Small intestine (tissue), 7 donors: Measurements from ENCODE around the gene NPC1. TPM values are rescaled to one million over a fixed set of nuclear protein-coding genes. Genes with fewer than 3 reads are reported as not detected.

ENCODE experiments used
- DNase-seq, 2 donors: peaks; one replicate each; pipeline versions ENCODE4 v3.0.0 to v3.0.0-alpha.2; 2013
- FAIRE-seq: peaks from 2 replicates; lab custom pipeline; 2012; peaks lifted over from hg19 to GRCh38; lab: Jason Lieb, UNC
- H3K27ac ChIP-seq, 3 donors: one replicate each; pipeline ENCODE4 v1.5.1; 2013; ENCODE audit warnings: low read length in 2 of 3, mild to moderate bottlenecking in 2 of 3, control low read depth in 1 of 3, inconsistent platforms in 1 of 3, low read depth in 1 of 3, moderate library complexity in 1 of 3
- H3K27me3 ChIP-seq, 3 donors: one replicate each; pipeline ENCODE4 v1.6.1; 2013; ENCODE audit warnings: low read length in 3 of 3, inconsistent platforms in 1 of 3; ENCODE audit not compliant: control insufficient read depth in 3 of 3, insufficient read depth in 3 of 3
- H3K36me3 ChIP-seq, 3 donors: one replicate each; pipeline ENCODE4 v1.6.1; 2013; ENCODE audit warnings: low read length in 3 of 3, inconsistent platforms in 1 of 3, low read depth in 1 of 3, mild to moderate bottlenecking in 1 of 3, moderate library complexity in 1 of 3; ENCODE audit not compliant: control insufficient read depth in 3 of 3, insufficient read depth in 2 of 3
- H3K4me1 ChIP-seq, 3 donors: one replicate each; pipeline ENCODE4 v1.6.1; 2013; ENCODE audit warnings: low read length in 2 of 3, inconsistent platforms in 1 of 3, low read depth in 1 of 3, mild to moderate bottlenecking in 1 of 3, moderate library complexity in 1 of 3; ENCODE audit not compliant: control insufficient read depth in 3 of 3, insufficient read depth in 2 of 3
- H3K4me3 ChIP-seq, 3 donors: one replicate each; pipeline ENCODE4 v1.5.1; 2013; ENCODE audit warnings: low read length in 3 of 3, control low read depth in 1 of 3, inconsistent platforms in 1 of 3, low read depth in 1 of 3, mild to moderate bottlenecking in 1 of 3, moderate library complexity in 1 of 3
- H3K9me3 ChIP-seq, 2 donors: one replicate each; pipeline ENCODE4 v1.6.1; 2013; ENCODE audit warnings: low read depth in 1 of 2, low read length in 1 of 2; ENCODE audit not compliant: control insufficient read depth in 2 of 2, insufficient read depth in 1 of 2
- WGBS, 3 donors: extraction: QIAGEN DNeasy Blood & Tissue Kit; methylation state at CpG; one replicate each; pipeline ENCODE4 v1.1.7; 2013; 5-methylcytosine and 5-hydroxymethylcytosine counted together
- polyA plus RNA-seq, 4 donors: library from polyadenylated mRNA; stranded (reverse) in 3 of 4; unstranded in 1 of 4; fragments of 200-250 nt in 3 of 4; fragments of 120-200 nt in 1 of 4; gene quantifications; one replicate each; pipeline versions ENCODE4 v1.2.1 to v1.2.3, GENCODE V29; 2013
- donor health status: healthy with polysubstance abuse.
- donor health status: control.
- donor health status: control.
- donor health status: Bipolar disorder and iron deficiency.
- donor health status: healthy.

NPC1 gene
- polyA plus RNA-seq, 4 donors = 8.7 to 35.7 (median 20.9) TPM

- no peak for FAIRE-seq
- peaks cover 0 to 9% (median 8%) of the 10 kb centered on the region in 3 donors for H3K36me3 ChIP-seq
- H3K4me1 ChIP-seq = peaks cover 3 to 18% (median 9%) of the 10 kb centered on the region in 3 donors
- no peaks in the 10 kb centered on the region for H3K27me3 ChIP-seq
- peak overlapping the region; percentile 89 to 96 (median 89) for H3K27ac ChIP-seq
- WGBS, 3 donors = 6 to 22% (median 19%) methylated on average over 6 of the region's 6 CpGs
- peak in 1 of 2 donors; percentile 76 for DNase-seq
- peak overlapping the region in 2 of 3 donors; percentile 69 to 76 for H3K4me3 ChIP-seq
- H3K9me3 ChIP-seq = no peaks in the 10 kb centered on the region
Observed at GRCh38 chr18:23502516-23503037, 83.7 kb downstream of the NPC1 start.

- FAIRE-seq (no peak), DNase-seq (no peak)
- Histone ChIP-seq H3K27ac (no peak overlapping the region), H3K36me3 (peaks cover 0 to 7% (median 4%) of the 10 kb centered on the region in 3 donors), H3K4me1 (peaks cover 3 to 18% (median 9%) of the 10 kb centered on the region in 3 donors), H3K27me3 (no peaks in the 10 kb centered on the region), H3K4me3 (no peak overlapping the region), H3K9me3 (no peaks in the 10 kb centered on the region)
- 78 to 92% (median 83%) methylated on average over 6 of the region's 6 CpGs for WGBS, 3 donors
Observed at GRCh38 chr18:23501626-23502025, 84.7 kb downstream of the NPC1 start.

GRCh38 chr18:23499291-23499781 is 87.0 kb downstream of the NPC1 start:
- DNase-seq (no peak), FAIRE-seq (no peak)
- no peak overlapping the region for H3K4me3 ChIP-seq
- no peaks in the 10 kb centered on the region for H3K36me3 ChIP-seq
- H3K4me1 ChIP-seq = peaks cover 0 to 14% (median 2%) of the 10 kb centered on the region in 3 donors
- H3K27ac ChIP-seq = no peak overlapping the region
- WGBS, 3 donors = 54 to 69% (median 63%) methylated on average over 11 of the region's 11 CpGs
- no peaks in the 10 kb centered on the region for H3K27me3 ChIP-seq
- H3K9me3 ChIP-seq = no peaks in the 10 kb centered on the region

GRCh38 chr18:23498877-23499276 is 87.4 kb downstream of the NPC1 start:
- no peak overlapping the region for H3K4me3 ChIP-seq
- no peaks in the 10 kb centered on the region for H3K9me3 ChIP-seq
- 17 to 27% (median 24%) methylated on average over 5 of the region's 5 CpGs for WGBS, 3 donors
- DNase-seq = peak; percentile 73 to 75
- FAIRE-seq = no peak
- H3K36me3 ChIP-seq = no peaks in the 10 kb centered on the region
- H3K4me1 ChIP-seq = peaks cover 0 to 10% (median 0%) of the 10 kb centered on the region in 3 donors
- no peak overlapping the region for H3K27ac ChIP-seq
- no peaks in the 10 kb centered on the region for H3K27me3 ChIP-seq

GRCh38 chr18:23498117-23498516 is 88.2 kb downstream of the NPC1 start:
- no peak overlapping the region for H3K4me3 ChIP-seq
- WGBS, 3 donors = 82 to 94% (median 93%) methylated on average over 2 of the region's 2 CpGs
- no peaks in the 10 kb centered on the region for H3K36me3 ChIP-seq
- no peak for DNase-seq
- H3K27me3 ChIP-seq = no peaks in the 10 kb centered on the region
- no peak for FAIRE-seq
- no peaks in the 10 kb centered on the region for H3K9me3 ChIP-seq
- H3K27ac ChIP-seq = no peak overlapping the region
- H3K4me1 ChIP-seq = peaks cover 0 to 8% (median 0%) of the 10 kb centered on the region in 3 donors

GRCh38 chr18:23495723-23496440 is 90.4 kb downstream of the NPC1 start:
- WGBS, 3 donors = 29 to 61% (median 40%) methylated on average over 12 of the region's 12 CpGs
- Histone ChIP-seq H3K27ac (no peak overlapping the region), H3K4me3 (no peak overlapping the region), H3K36me3 (no peaks in the 10 kb centered on the region), H3K9me3 (no peaks in the 10 kb centered on the region), H3K27me3 (no peaks in the 10 kb centered on the region), H3K4me1 (no peaks in the 10 kb centered on the region)
- FAIRE-seq (no peak), DNase-seq (peak in 1 of 2 donors; percentile 46)

GRCh38 chr18:23494992-23495391 is 91.3 kb downstream of the NPC1 start:
- Histone ChIP-seq H3K36me3 (no peaks in the 10 kb centered on the region), H3K4me1 (no peaks in the 10 kb centered on the region), H3K27ac (no peak overlapping the region), H3K9me3 (no peaks in the 10 kb centered on the region), H3K27me3 (no peaks in the 10 kb centered on the region), H3K4me3 (no peak overlapping the region)
- DNase-seq (peak in 1 of 2 donors; percentile 43), FAIRE-seq (no peak)
- WGBS, 3 donors = 88 to 95% (median 89%) methylated on average over 1 of the region's 1 CpG

- H3K27ac ChIP-seq = no peak overlapping the region
- no peaks in the 10 kb centered on the region for H3K9me3 ChIP-seq
- DNase-seq (no peak), FAIRE-seq (no peak)
- H3K36me3 ChIP-seq = no peaks in the 10 kb centered on the region
- no peak overlapping the region for H3K4me3 ChIP-seq
- H3K27me3 ChIP-seq = no peaks in the 10 kb centered on the region
- no peaks in the 10 kb centered on the region for H3K4me1 ChIP-seq
- WGBS, 3 donors = 86 to 100% (median 89%) methylated on average over 1 of the region's 1 CpG
Observed at GRCh38 chr18:23493654-23494053, 92.7 kb downstream of the NPC1 start.
